Measurements from ENCODE around the gene PCYT2. TPM values are rescaled to one million over a fixed set of nuclear protein-coding genes. Genes with fewer than 3 reads are reported as not detected.
"Not testable (repeated sequence)": the region's sequence is repeated elsewhere in the genome, so short reads cannot be mapped to it uniquely, and the experiment has no call there.

The PCYT2 gene
- polyA plus RNA-seq, 5 donors = 13.9 to 26.7 (median 15.7) TPM

DNA sequence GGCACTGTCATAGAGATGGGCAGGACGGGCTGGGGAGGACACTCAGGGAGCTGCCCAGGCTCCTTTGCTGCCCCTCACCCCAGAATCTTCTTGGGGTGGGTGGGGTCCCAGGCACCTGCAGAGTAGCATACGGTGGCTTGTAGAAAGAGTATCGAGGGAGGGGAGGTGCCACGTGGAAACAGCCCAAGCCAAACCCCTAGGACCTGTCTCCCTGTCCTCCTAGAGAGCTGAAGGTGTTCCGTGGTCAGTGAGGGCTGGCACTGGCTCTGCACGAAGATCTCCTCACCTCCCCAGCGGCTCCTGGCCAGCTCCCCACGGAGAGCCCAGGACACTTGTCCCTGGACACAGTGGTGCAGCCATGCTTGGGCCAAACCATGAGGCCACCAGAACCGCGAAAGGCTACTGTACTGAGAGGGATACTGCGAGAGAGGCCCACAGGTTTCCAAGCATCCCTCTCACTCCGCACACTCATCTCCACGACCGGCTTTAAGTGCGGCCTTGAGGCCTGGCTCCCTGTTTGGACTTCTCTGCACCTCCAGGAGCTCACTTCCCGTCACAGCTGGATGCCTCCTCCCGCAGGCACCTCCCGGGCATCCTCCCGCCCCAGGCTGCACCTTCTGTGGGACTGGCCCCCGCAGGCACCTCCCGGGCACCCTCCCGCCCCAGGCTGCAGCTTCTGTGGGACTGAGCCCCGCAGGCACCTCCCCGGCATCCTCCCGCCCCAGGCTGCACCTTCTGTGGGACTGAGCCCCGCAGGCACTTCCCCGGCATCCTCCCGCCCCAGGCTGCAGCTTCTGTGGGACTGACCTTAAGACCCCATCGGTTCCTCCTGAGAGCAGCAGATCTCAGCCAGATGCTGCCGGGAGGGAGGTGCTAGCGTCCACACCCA, 18.3 kb upstream of the PCYT2 start:
- no peak for DNase-seq

GRCh38 chr17:81928544-81929252, 17.5 kb upstream of the PCYT2 start:
- DNase-seq = no peak

GRCh38 chr17:81927653-81928543, 16.7 kb upstream of the PCYT2 start, which contains the start of gene MAFG:
MAFG (minus strand) TSS chr17:81927735; CDS start chr17:81923185, 4,550 bp downstream.
- peak; percentile 96 to 97 for DNase-seq

DNA sequence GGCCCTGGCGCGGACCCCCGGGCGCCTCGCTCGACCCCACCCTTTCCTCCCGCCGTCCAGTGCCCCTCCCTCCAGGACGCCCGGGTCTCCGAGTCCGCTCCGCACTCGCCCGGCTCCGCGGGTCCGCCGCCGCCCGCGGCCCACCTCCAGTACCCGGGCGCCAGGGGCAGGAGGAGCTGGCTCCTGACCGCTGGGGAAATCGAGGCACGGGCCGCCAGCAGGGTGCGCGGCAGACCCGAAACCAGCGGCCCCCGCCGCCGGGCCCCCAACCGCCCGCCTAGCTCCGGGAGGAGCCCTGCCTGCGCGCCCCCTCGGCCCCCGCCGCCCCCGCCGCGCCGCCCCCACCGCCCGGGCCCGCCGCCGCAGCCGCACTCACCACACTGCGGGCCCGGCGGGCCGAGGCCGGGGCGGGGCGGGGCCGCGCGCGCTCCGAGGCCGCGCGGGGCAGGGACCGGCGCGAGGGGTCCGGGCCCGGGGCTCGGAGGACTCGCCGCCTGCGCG, 16.0 kb upstream of the PCYT2 start:
- no peak for DNase-seq

DNA sequence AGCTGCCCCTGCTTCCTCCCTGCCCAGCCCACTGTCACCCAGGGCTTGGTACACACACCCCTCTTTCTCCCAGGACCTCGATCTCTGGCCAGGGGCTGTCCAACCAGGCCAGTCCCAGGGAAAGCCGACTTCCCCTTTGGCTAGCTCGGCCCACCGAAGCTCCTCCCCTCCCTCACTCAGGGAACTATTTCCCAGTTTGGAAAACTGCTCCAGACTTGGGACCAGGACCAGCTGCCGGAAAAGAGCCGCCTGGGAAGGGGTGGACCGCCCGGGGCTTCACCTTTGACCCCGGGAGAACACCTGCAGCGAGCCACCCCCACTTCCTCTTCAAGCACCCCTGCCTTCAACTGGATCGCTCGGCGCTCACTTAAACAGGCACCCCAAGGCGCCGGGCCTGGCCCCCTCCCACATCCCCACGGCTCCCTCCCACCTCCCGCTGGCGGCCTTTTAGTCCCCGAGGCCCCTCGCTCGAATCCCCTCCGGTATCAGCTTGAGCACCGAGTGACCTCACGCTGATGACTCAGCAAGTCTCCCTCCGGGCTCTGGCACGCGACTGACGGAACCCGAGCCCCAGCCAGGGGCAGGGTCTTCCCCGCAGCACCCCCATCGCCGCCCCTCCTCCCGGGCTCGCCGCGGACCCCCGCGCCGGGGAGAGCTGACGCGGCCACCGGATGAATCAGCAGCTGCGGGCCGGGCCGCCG, 15.4 kb upstream of the PCYT2 start:
- DNase-seq = peak; percentile 40 to 57

GRCh38 chr17:81925860-81926450, 14.8 kb upstream of the PCYT2 start:
- no peak for DNase-seq

- no peak for DNase-seq
Measured at GRCh38 chr17:81924557-81925532, 13.6 kb upstream of the PCYT2 start.

GRCh38 chr17:81923302-81924260, 12.4 kb upstream of the PCYT2 start:
- no peak for DNase-seq

DNA sequence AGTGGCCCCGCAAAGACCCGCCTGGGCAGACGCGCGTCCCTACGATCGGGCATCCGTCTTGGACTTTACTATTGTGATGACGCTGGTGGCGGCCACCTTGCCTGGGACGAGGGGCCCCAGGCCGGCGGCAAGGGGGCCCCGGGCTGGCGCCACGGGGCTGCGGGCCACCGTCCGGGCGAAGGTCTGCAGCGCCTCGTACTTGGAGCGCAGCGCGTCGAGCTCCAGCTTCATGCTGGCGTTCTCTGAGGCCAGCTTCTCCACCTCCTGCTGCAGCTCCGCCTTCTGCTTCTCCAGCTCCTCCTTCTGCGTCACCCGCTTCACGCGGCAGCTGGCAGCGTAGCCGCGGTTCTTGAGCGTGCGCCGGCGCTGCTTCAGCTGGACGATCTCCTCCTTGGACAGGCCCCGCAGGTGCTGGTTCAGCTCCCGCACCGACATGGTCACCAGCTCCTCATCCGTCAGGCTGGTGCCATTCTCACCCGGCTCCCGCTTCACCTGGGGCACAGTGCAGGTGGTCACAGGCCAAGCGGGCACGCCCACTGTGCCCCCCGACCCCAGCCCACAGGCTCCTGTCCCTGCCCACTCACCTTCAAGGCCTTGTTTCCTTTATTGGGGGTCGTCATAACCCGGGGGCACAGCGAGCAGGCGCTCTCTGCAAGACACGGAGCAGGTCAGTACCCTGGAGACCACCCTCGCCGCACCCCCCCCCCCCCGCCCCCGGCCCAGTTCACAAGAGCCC, 11.5 kb upstream of the PCYT2 start:
- DNase-seq = no peak

- no peak for DNase-seq
Measured at GRCh38 chr17:81921996-81922565, 10.9 kb upstream of the PCYT2 start.

GRCh38 chr17:81921537-81921862, 10.3 kb upstream of the PCYT2 start:
- DNase-seq = no peak

DNA sequence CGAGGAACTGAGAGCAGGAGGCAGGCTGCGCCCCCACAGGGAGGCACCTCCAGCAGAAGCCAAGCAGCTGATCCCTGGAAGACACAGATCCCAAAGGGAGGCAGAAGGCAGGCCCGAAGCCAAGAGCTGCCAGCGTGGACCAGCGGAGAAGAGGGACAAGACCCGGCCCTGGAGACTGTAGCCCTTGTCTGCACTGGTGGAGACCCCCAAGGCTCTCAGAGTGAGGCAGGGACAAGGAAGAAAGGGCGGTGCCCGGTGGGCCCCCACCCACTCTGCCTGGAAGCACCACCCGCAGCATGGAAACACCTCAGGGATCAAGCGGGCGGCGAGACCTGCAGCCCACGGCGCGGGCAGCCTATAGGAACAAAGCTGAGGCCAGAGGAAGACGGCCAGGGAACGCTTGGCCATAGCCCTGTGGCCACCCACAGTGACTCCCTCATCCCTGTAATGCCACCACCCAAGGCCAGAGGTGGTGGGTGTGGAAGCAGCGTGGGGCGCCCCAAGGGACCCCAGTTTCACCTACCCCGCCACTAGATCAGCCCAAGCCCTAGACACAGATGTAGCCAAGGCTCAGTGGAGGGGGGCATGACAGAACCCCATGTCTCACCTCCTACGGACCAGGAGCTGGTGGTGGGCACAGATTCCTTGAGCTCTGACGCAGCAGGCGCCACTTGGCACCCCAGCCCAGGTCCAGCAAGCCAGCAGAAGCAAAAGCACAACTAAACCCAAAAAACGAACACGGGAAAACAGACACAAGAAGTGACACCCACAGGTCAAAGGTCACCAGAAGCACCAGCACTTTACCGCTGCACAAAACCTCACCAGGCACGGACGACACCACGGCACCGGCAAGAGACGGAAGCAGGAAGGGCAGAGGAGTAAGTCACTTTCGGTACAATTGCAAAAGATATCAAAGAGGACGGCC, 9.7 kb upstream of the PCYT2 start:
- no peak for DNase-seq

GRCh38 chr17:81918832-81919545, 7.8 kb upstream of the PCYT2 start:
- no peak for DNase-seq

- not testable (repeated sequence) for DNase-seq
Measured at GRCh38 chr17:81918333-81918669, 7.1 kb upstream of the PCYT2 start.

DNA sequence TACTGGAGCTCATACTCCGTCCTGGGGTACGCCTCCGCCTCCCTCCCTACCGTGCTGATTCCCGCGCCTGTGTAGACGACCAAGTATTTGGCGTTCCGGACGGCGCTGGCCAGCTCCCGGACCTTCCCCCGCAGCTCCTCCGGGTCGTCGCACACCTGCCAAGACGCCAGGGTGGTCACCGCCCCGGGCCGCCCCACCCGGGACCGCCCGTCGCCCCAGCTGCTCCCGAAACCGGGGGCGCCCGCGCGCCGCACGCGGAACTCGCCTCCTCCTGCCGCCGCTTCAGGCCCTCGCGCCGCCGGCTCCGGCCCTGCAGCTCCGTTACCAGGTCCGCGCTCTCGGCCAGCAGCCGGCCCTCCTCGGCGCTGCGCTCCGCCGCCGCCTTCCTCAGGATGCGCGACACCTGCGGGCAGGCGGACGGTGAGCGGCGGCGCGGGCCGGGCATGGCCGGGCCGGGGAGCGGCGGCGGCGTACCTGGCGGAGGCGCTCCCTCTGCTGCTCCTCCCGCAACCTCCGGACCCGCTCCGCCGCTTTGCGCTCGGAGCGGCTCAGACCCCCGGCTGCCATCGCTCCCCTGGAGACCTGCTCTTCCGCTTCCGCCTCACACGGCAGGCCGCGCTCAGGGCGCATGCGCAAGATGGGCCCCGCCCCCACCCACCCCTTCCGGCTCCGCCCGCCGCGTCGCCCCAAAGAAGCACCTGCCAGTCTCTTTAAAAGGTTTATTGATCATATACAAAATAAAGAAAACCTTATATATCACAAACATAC, 6.5 kb upstream of the PCYT2 start, which contains the start of gene SIRT7:
TSS of gene SIRT7 (minus strand) at position 612 of the 768 bp plus-strand sequence. CDS start at position 567, 45 bp downstream.
- peak; percentile 69 to 70 for DNase-seq

Measured in right lung (tissue), 5 donors.